Measurements from ENCODE around the gene TMPRSS11E. TPM values are rescaled to one million over a fixed set of nuclear protein-coding genes. Genes with fewer than 3 reads are reported as not detected.
A peak's percentile ranks its signal among the peaks of the same experiment; 100 is the strongest.
"Not testable (repeated sequence)": the region's sequence is repeated elsewhere in the genome, so short reads cannot be mapped to it uniquely, and the experiment has no call there.

TMPRSS11E gene
- total RNA-seq, 4 donors from 2014 or later = 0.24 TPM; not detected in 3

- intact Hi-C loops (cut with DNase I) = no loop called here
- WGBS, 2 donors = 22 to 25% methylated on average over 1 of the region's 1 CpG
- Histone ChIP-seq H3K27ac (no peak overlapping the region), H3K36me3 (no peaks in the 10 kb centered on the region), H3K4me1 (no peaks in the 10 kb centered on the region), H3K4me3 (replicated peaks in 1 of 3) (no peak overlapping the region), H3K27me3 (no peaks in the 10 kb centered on the region), H3K9me3 (no peaks in the 10 kb centered on the region)
- TF ChIP-seq POLR2A (IDR thresholded peaks at IDR 0.05) (no peak), CTCF (IDR thresholded peaks at IDR 0.05) (no peak)
- DNase-seq = no peak
Observed at GRCh38 chr4:68494688-68495087, 47.4 kb downstream of the TMPRSS11E start.

GRCh38 chr4:68498413-68499007 lies 51.2 kb downstream of the TMPRSS11E start:
- Histone ChIP-seq H3K27me3 (no peaks in the 10 kb centered on the region), H3K4me1 (no peaks in the 10 kb centered on the region), H3K4me3 (replicated peaks in 1 of 3) (no peak overlapping the region), H3K9me3 (no peaks in the 10 kb centered on the region), H3K27ac (no peak overlapping the region), H3K36me3 (no peaks in the 10 kb centered on the region)
- intact Hi-C loops (cut with DNase I) = no loop called here
- TF ChIP-seq CTCF (IDR thresholded peaks at IDR 0.05) = peak; percentile 51 to 92 (median 84)
- TF ChIP-seq POLR2A (IDR thresholded peaks at IDR 0.05) = no peak
- WGBS, 2 donors = 23 to 25% methylated on average over 5 of the region's 5 CpGs
- DNase-seq = peak; percentile 33 to 70

GRCh38 chr4:68499021-68499420 lies 51.8 kb downstream of the TMPRSS11E start:
- DNase-seq = no peak
- intact Hi-C loops (cut with DNase I) = no loop called here
- H3K36me3 ChIP-seq = no peaks in the 10 kb centered on the region
- H3K4me3 ChIP-seq (replicated peaks in 1 of 3) = no peak overlapping the region
- no peak overlapping the region for H3K27ac ChIP-seq
- no peaks in the 10 kb centered on the region for H3K9me3 ChIP-seq
- no peak for TF ChIP-seq CTCF (IDR thresholded peaks at IDR 0.05)
- no peak for TF ChIP-seq POLR2A (IDR thresholded peaks at IDR 0.05)
- H3K4me1 ChIP-seq = no peaks in the 10 kb centered on the region
- 64 to 77% methylated on average over 4 of the region's 4 CpGs for WGBS, 2 donors
- H3K27me3 ChIP-seq = no peaks in the 10 kb centered on the region

GRCh38 chr4:68503462-68503861 lies 56.2 kb downstream of the TMPRSS11E start:
- H3K36me3 ChIP-seq; intact Hi-C loops (cut with DNase I); H3K27ac ChIP-seq; DNase-seq; H3K4me3 ChIP-seq (replicated peaks in 1 of 3); H3K9me3 ChIP-seq; H3K4me1 ChIP-seq; H3K27me3 ChIP-seq: not testable (repeated sequence)
- 80% methylated on average over 4 of the region's 4 CpGs for WGBS, 2 donors

- H3K27me3 ChIP-seq; H3K9me3 ChIP-seq; H3K4me3 ChIP-seq (replicated peaks in 1 of 3); DNase-seq; H3K27ac ChIP-seq; H3K4me1 ChIP-seq; H3K36me3 ChIP-seq: not testable (repeated sequence)
- 85 to 95% methylated on average over 3 to 4 of the region's 4 CpGs for WGBS, 2 donors
- intact Hi-C loops (cut with DNase I) = loop anchor here (5.0 kb wide), 1 partner anchor 122 kb away; no protein-coding TSS in a partner anchor
Observed at GRCh38 chr4:68504836-68505235, 57.6 kb downstream of the TMPRSS11E start.

- DNase-seq; H3K4me1 ChIP-seq; H3K9me3 ChIP-seq; H3K27me3 ChIP-seq; H3K27ac ChIP-seq; H3K36me3 ChIP-seq; H3K4me3 ChIP-seq (replicated peaks in 1 of 3): not testable (repeated sequence)
- intact Hi-C loops (cut with DNase I) = loop anchor here (5.0 kb wide), 1 partner anchor 122 kb away; no protein-coding TSS in a partner anchor
- WGBS, 2 donors = 97 to 98% methylated on average over 1 of the region's 1 CpG
Observed at GRCh38 chr4:68505452-68505851, 58.2 kb downstream of the TMPRSS11E start.
